HG02938 (cell line): Measurements from ENCODE around the gene CALD1.

ENCODE experiments used
- ATAC-seq: cut with Tn5 transposase; IDR thresholded peaks from one replicate; pipeline ENCODE4 v1.9.1; 2021; ENCODE audit warnings: mild to moderate bottlenecking, moderate library complexity; ENCODE audit not compliant: unreplicated experiment

The CALD1 gene, protein sequence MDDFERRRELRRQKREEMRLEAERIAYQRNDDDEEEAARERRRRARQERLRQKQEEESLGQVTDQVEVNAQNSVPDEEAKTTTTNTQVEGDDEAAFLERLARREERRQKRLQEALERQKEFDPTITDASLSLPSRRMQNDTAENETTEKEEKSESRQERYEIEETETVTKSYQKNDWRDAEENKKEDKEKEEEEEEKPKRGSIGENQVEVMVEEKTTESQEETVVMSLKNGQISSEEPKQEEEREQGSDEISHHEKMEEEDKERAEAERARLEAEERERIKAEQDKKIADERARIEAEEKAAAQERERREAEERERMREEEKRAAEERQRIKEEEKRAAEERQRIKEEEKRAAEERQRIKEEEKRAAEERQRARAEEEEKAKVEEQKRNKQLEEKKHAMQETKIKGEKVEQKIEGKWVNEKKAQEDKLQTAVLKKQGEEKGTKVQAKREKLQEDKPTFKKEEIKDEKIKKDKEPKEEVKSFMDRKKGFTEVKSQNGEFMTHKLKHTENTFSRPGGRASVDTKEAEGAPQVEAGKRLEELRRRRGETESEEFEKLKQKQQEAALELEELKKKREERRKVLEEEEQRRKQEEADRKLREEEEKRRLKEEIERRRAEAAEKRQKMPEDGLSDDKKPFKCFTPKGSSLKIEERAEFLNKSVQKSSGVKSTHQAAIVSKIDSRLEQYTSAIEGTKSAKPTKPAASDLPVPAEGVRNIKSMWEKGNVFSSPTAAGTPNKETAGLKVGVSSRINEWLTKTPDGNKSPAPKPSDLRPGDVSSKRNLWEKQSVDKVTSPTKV

DNA sequence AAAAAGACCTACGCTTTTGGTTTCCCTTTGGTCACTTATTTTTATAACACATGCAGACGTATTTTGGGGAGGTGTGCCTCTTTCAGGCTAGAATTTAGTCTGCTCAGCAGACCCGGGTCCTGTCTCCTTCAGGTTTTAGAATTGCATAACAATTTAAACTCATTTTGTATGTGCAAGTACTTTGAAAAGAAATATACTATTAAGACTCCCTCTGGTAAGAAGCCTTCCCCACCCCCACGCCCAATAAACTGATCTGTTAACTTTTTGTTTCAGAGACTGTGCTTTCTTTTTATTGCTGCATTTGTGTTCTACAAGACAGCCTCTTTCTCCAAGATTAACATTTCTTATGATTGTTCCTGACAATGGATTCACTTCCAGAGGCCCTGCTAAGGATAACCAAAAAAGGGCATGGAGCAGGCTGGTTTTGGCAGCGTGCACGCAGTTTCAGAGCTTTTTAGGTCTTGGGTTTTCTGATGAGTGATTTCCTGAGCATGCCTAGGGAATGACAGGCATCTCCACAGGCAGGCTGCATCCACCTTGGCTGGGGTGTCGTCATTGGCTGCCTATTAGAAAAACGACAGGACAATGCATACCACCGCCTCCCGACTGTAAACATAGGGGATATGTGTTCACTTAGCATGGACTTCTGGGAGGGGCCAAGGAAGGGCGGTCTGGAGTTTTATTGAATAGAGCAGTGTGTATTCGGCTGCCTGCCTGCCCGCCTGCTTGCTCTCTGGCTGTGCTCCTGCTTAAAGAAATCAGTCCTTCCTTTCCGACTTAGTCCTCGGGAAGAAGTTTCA, at the start of gene CALD1:
CALD1 (plus strand) TSS at position 694 of the 800 bp plus-strand sequence. CDS start 88,100 bp downstream, outside the sequence.
- ATAC-seq = no peak

DNA sequence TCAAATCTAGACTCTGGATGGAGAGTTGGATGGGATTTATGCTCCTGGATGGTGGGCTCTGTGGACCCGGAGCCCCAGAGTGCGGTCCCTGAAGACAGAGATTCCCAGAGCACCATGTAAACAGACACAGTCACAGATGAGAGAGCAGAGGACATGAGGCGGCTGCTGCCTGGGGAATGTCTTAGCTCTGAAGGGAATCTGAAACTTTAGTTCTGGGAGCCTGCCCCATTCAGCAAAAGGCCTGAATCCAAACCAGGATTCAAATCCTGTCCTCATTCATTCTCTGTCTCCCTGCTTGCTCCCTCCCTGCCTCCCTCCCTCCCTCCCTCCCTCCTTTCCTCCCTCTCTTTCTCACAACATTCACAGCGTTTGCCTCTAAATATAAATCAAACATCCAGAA, 49.5 kb upstream of the CALD1 start:
- no peak for ATAC-seq

DNA sequence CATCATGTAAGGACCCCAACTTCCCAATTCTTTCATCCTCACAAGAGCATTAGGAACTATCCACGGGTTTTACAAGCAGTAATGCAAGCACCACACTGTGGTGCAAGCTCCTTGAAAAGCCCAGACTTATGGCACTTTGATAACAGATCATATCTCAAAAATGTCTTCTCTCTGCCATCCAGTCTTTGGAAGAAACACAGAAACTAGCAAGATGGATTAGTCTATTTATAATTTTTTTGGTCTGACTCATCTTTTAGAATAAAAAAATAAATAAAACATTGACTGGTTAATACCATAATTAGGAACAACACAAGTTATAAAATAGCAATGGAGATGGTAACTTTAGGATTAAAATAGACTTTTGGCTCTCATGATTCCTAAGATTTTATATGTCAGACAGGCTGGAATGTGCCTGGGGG, 49.0 kb upstream of the CALD1 start:
- ATAC-seq = no peak

DNA sequence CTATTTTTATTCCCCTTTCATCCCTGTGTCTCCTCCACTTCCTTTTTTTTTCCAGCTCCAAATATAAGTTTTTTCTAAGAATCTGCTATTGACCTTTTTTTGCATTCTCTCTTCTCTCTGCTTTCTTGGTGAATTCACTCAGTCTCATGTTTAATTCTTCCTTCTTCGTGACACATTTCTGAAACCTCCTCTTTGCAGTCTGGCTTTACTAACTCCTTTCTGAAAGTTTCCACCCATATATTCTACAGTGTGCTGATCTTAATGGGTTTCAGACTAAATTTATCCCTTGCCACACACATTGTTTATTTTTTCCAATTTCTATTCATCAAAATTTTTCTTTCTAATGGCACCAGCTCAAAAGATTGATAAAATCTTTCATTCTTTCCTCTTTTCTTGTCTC, 47.8 kb upstream of the CALD1 start:
- ATAC-seq = no peak

DNA sequence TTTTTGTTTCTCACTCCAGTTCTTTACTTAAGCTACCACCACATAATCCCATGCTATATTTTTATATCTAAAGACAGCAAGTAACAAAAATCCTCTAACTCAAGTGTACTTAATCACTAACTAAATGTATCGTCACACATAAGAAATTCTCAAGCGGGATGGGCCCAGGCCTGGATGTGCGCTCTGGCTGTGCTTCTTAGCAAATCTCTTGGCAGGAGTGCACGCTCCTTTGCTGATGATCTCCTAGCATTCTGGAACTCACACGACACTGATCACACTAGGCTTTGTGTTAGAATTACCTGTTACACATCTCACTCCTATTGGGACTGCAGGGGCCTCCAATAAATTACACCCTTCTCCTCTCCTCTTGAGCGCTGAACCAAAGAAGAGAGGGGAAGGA, 46.7 kb upstream of the CALD1 start:
- no peak for ATAC-seq

DNA sequence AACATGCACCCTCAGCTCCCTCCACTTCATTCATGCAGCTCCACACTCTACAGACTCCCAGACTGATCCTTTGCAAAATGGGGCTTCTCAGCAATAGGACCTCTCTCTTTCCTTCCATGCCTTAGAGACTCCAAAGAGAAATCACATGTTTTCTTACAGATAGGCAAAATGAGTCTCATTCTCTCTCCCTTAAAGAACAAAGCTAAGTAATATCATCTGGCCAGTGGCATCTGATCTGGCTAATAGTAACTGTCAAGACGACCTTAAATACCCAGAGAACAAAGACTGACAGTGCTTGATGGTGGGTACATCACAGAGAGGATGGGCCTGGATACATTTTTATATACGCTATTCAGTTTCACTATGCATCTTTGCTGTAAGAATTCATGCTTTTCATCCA, 43.1 kb upstream of the CALD1 start:
- ATAC-seq = no peak

DNA sequence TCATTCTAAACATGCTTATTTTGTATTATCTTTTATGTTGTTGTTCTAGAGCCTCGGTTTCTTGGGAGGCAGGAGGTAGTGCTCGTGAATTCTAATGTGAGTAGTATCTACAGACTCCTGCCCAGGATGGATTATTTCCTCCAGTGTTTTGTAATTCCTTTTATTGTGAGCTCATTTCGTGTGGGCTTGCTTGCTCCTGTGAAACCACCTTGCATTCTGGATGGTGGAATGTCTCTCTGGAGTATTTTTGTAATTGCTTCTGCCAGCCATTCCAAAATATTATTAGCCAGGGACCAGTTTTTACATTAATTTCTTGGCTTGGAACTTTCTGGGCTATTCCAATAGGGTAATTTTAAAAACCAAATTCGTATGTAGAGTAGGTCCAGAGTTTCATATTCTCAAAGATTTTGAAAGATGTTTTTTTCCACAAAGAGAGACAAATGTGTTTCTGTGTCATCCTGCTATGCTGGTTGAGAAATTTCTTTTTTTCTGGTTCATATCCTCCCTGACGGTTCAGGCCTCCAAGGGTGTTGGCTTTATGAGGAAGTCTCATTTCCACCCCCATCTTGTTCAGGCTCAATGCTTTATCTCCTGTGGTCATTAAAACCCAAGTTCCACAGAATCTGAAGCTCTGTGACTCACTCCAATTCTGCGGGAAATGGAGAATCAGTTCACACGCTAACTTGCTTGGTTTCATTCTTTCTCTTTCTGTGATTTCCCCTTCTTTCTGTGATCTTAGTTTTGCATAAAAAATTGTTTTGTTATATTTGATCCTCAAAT, 41.7 kb upstream of the CALD1 start:
- no peak for ATAC-seq

DNA sequence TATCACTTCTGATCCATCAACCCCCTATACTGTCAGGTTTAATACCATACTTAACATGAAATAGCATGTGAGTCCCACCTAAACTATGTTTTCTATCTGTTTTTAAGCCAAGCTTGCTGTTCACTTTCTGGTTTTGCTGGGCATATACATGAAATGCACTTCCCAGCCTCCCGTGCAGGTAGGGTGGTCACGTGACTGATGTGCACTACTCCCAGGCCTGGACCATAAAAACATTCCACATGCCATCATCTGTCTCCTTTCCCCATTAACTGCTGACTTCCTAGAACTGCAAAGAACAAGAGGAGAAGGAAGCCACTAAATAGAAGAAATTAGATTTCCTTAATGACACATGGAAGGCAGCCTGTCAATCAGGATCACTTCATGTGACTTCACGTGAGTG, 40.1 kb upstream of the CALD1 start:
- ATAC-seq = no peak

DNA sequence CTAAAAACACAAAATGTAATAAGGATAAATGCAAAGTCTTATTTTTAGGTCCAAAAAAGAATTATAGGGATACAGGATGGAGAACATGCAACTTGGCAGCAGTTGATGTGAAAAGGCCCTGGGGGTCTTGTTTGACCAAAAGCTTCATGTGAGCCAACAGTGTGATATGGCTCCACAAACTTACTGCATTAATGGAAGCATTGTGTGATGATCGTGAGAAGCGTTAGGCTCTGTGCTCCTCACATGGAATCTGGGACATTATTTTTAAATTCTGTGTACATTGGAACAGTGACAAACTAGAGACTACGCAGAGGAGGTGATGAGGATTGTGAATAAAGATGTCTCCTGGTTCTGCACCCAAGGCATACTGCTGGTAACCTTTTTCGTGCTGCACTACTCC, 39.1 kb upstream of the CALD1 start:
- no peak for ATAC-seq

DNA sequence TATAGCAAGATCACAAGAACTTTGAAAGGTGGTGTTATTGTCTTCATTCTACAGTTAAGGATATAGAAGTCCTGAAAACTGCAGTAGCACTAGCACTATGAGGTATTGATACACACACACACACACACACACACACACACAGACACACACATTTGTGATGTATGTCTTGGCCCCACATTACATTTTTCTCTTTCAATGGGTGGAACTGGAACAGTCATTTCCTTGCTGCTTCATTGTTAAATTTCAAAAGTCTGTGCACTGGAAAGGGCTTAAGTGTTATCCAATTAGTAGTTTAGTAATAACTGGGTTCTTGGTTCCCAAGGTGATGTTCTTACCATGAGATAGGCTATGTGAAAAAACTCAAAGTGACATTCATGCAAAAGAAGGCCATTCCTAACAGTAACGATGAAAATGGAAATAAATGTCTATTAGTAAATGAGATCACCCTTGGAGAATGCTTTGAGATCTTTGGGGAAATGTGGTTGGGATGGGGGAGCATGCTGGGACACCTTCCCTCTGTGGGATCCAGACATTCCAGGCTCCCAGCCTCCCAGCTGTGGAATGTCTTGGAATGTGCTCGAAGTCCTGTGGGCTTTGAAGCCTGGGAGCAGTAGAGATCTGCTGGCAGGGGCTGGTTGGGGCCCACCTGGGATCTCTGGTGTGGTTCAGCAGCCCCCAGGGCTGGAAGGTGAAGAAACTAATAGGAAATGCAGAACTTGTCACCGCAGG, 37.4 kb upstream of the CALD1 start:
- ATAC-seq = no peak

DNA sequence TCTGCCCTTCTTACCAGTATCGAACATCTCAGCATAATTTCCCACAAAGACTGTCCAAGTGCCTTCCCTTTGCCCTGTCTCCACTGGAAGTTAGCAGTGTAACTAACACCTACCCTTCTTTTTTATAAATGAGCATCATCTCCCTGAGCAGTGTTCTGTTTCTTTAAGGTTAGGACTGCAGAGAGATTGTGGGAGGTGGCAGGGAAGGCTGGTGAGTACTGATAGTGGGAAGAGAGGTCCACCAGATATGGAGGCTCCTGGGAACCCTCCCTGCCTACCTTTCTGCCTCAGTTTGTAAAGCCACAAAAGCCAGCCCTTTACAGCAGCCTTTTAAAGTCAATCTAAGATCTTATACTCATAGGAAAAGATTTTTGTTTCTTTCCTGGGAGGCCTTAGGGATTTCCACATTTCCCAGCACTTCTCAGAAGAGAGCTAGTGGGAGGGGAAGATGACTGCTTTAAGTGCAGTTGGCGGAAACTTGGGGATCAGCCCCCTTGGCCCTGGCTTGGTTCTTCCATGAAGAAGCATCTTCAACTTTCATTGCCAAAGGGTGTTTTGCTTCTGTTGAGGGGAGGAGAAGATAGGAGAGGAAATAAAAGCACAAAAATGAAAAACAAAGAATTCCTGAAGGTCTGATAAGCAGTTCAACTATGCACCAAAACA, 36.6 kb upstream of the CALD1 start:
- no peak for ATAC-seq

DNA sequence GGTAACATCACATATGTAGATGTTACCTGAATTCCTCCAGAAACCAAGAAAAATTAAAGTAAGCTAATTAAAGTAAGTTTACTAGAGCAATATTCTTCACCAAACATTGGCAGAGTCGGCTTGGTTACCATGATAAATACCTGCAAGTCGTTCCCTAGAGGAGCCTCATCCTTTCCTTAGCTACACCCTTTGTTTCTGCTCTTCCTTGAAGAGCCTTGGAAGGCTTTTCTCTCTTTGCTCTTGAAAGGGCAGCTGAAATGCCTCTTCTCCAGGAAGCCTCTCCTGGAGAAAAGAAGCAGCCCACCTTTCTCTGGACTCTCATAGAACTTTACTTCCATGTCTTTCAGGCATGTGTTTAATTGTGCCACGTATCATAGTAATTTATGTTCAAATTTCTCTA, 34.9 kb upstream of the CALD1 start:
- ATAC-seq = no peak

DNA sequence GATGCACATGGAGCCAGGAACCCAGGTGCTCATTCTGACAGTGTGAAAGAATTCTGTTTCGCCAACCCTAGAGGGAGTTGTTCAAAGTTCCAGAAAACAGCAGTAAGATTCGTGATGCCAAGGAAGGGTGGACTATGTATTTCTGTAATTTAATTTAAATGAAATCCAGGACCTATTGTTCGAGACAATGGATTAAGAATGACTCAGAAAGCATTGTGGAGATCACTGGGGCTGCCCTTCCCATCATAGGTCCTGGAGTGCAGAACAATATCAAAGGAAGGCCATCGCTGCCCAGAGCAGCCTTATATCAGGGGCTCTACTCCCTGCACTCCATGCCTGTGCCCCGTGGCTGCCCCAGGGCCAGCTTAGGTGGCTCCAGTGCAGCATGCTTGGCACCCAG, 32.1 kb upstream of the CALD1 start:
- ATAC-seq = no peak

DNA sequence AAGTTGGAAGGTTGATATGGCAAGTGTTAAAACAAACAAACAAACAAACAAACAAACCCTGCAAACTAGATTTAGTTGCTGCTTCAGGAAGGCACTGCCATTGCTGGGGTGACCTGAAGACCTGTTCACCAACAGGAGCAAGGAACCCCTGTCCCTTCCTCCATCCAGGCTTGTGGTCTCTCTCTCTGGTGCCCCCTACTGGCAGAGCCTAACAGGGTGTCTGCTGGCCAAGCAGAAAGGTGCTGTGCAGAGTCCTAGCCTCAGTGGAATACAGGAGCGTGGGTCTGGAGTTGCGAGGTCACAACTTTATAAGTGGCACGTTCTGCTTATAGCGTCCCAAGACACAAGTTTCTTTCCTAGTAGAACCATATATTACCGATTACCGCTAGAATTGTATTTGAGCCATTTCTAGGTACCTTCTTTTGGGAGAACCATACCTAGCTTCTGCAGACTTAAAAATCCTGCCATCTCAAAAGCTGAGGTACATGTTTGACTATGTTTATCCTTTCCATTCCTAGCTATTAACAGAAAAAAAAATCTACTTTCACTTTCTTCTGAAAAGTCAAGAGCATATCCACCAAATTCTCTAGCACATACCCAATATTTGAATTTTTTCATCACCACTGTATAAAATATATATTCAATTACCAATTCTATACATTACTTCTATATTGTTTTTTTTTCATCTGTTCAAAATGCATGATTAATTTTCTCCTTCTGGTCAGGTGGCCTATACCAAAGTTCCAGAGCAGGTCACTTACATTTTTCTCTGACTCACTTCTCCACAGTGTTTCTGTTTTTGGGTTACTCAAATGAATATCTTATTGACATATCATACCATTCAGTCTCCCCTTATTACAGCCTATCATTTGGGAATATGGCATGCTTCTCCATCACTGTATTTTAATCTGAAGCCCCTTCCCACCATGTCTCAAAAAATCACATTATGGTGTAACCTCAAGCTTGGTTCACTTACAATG, 29.1 kb upstream of the CALD1 start:
- ATAC-seq = no peak

DNA sequence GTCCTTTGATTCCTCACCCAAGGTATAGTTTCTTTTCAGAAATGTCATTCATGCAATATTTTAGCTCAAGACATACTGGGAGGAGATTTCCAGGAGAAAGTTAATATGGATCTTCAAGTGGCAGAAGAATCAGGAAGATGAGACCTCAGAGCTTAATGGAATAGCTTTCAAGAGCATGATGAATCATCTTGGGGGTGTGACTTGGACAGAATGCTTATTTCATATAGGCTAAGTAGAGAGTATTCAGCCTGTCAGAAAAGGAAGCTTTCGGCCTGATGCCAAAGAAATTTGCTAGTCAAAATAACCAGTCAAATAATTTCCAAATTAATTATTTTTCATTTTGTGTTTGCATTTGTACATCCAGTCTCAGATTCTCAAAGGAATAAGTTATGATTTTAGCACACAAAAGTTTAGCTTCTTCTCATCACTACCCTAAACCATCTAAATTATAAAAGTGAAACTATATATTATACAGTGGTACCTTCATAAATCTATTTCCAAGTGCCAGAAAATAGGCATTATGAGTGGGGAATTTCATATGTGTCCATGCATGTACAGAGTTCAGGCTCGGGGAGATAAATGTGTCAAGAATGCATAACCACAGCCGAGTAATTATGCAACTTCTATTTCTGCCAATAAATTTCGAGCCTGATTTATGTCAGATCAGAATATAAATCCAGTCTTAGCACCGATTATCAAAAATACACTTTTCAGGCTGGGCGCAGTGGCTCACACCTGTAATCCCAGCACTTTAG, 27.3 kb upstream of the CALD1 start:
- no peak for ATAC-seq

DNA sequence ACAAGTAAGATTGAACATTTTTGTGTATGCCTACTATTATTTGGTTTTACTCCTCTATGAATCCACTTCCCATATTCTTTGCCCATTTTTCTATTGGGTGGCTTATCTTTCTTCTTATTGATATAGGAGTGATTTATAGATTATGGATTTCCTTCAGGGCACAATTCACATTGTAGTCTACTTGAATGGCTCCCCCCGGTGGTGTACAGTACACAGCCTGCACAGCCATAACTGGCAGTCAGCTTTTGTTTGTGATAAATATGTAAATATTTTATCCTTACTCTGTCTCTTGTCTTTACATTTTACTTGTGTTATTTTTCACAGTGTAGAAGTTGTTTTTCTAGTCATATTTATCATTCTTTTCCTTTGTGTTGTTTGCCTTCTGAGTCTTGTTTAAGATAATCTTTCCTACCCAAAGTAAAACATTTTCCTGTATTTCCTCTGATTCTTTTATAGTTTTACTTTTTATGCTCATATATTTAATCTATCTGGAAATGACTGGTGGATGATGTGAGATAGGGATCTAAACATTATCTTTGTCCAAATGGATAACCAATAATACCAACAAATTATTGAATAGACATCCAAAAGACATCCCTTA, 23.9 kb upstream of the CALD1 start:
- no peak for ATAC-seq

DNA sequence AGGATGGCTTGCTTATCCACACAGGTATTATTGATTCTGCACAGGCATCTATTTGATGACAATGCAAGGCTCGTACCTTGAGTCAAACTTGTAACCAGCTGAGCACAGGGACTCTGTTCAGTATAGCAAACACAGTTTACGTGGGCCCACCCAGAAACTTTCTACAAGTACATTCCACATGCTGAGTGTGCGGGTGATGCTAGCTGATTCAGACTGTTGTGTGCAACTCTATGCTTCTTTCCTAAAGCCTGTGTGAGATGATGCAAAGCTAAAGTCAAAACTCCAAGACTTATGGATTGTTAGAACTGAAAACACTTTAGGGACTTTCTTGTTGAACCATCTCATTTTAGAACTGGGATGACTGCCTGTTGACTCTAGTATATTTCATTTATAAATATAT, 21.5 kb upstream of the CALD1 start:
- ATAC-seq = no peak
